ACC112 (cell line): ENCODE measurements around the gene FNDC1.

ENCODE experiments used
- H2AFZ ChIP-seq: fragments of 200-600 bp; sonication (generic); one replicate; pipeline ENCODE4 v1.6.0; 2017; ENCODE audit warnings: antibody characterized with exemption, low read length; ENCODE audit not compliant: unreplicated experiment
- H3K27ac ChIP-seq: fragments of 200-600 bp; sonication (generic); 2 replicates; pipeline ENCODE4 v1.5.1; 2014; ENCODE audit warnings: low read depth, mild to moderate bottlenecking, antibody characterized with exemption, low read length, moderate library complexity
- H3K27me3 ChIP-seq: fragments of 200-600 bp; sonication (generic); 2 replicates; pipeline ENCODE4 v1.6.1; 2014; ENCODE audit warnings: mild to moderate bottlenecking, antibody characterized with exemption, low read length, moderate library complexity, mixed read lengths; ENCODE audit not compliant: insufficient read depth
- H3K36me3 ChIP-seq: fragments of 200-600 bp; sonication (generic); 2 replicates; pipeline ENCODE4 v1.6.1; 2016; ENCODE audit warnings: mild to moderate bottlenecking, antibody characterized with exemption, low read length, moderate library complexity, mixed read lengths; ENCODE audit not compliant: insufficient read depth
- H3K4me1 ChIP-seq: fragments of 200-600 bp; sonication (generic); one replicate; pipeline ENCODE4 v1.6.1; 2016; ENCODE audit warnings: low read length, mixed read lengths; ENCODE audit not compliant: insufficient read depth, unreplicated experiment, control insufficient read depth
- H3K4me3 ChIP-seq: fragments of 200-600 bp; sonication (generic); 2 replicates; pipeline ENCODE4 v1.5.1; 2014; ENCODE audit warnings: mild to moderate bottlenecking, low read depth, low read length
- H3K79me2 ChIP-seq: fragments of 200-600 bp; sonication (generic); one replicate; pipeline ENCODE4 v1.6.0; 2016; ENCODE audit warnings: low read length; ENCODE audit not compliant: control insufficient read depth, unreplicated experiment, insufficient read depth

The FNDC1 gene

GRCh38 chr6:159176913-159177312 is 7.7 kb downstream of the FNDC1 start:
- no peak overlapping the region for H3K27ac ChIP-seq
- no peaks in the 10 kb centered on the region for H3K4me1 ChIP-seq
- no peaks in the 10 kb centered on the region for H3K36me3 ChIP-seq
- peaks cover 12% of the 10 kb centered on the region for H3K27me3 ChIP-seq
- no peaks in the 10 kb centered on the region for H3K79me2 ChIP-seq
- H2AFZ ChIP-seq = no peak overlapping the region
- no peak overlapping the region for H3K4me3 ChIP-seq

- H3K79me2 ChIP-seq = no peaks in the 10 kb centered on the region
- H3K4me1 ChIP-seq = no peaks in the 10 kb centered on the region
- no peak overlapping the region for H2AFZ ChIP-seq
- no peak overlapping the region for H3K27ac ChIP-seq
- no peaks in the 10 kb centered on the region for H3K36me3 ChIP-seq
- H3K4me3 ChIP-seq = no peak overlapping the region
- H3K27me3 ChIP-seq = no peaks in the 10 kb centered on the region; the same call in 1 of the 2 replicates
Measured at GRCh38 chr6:159178847-159179246, 9.6 kb downstream of the FNDC1 start.

- Histone ChIP-seq H3K36me3 (no peaks in the 10 kb centered on the region), H3K27me3 (no peaks in the 10 kb centered on the region; the same call in 1 of the 2 replicates), H3K4me1 (no peaks in the 10 kb centered on the region)
Measured at GRCh38 chr6:159180001-159180400, 10.8 kb downstream of the FNDC1 start.

GRCh38 chr6:159181914-159182313 is 12.7 kb downstream of the FNDC1 start:
- Histone ChIP-seq H3K27me3 (no peaks in the 10 kb centered on the region), H3K4me3 (no peak overlapping the region), H3K36me3 (no peaks in the 10 kb centered on the region), H3K4me1 (no peaks in the 10 kb centered on the region), H3K79me2 (no peaks in the 10 kb centered on the region), H2AFZ (no peak overlapping the region), H3K27ac (no peak overlapping the region)

More at GRCh38 chr6:159180001-159180400, 10.8 kb downstream of the FNDC1 start:
- no peak overlapping the region for H3K27ac ChIP-seq
- H2AFZ ChIP-seq = no peak overlapping the region
- H3K79me2 ChIP-seq = no peaks in the 10 kb centered on the region
- no peak overlapping the region for H3K4me3 ChIP-seq

GRCh38 chr6:159184559-159184958 is 15.4 kb downstream of the FNDC1 start:
- H3K79me2 ChIP-seq = no peaks in the 10 kb centered on the region
- no peak overlapping the region for H3K4me3 ChIP-seq
- no peaks in the 10 kb centered on the region for H3K4me1 ChIP-seq
- H3K27me3 ChIP-seq = no peaks in the 10 kb centered on the region
- H3K36me3 ChIP-seq = no peaks in the 10 kb centered on the region
- no peak overlapping the region for H3K27ac ChIP-seq
- no peak overlapping the region for H2AFZ ChIP-seq

- Histone ChIP-seq H3K36me3 (no peaks in the 10 kb centered on the region), H3K4me3 (no peak overlapping the region), H3K27ac (no peak overlapping the region), H2AFZ (no peak overlapping the region), H3K4me1 (no peaks in the 10 kb centered on the region), H3K79me2 (no peaks in the 10 kb centered on the region), H3K27me3 (no peaks in the 10 kb centered on the region)
Measured at GRCh38 chr6:159190460-159190859, 21.3 kb downstream of the FNDC1 start.

- no peaks in the 10 kb centered on the region for H3K79me2 ChIP-seq
- no peak overlapping the region for H3K4me3 ChIP-seq
- no peaks in the 10 kb centered on the region for H3K27me3 ChIP-seq
- H3K4me1 ChIP-seq = no peaks in the 10 kb centered on the region
- H3K27ac ChIP-seq = no peak overlapping the region
- H3K36me3 ChIP-seq = no peaks in the 10 kb centered on the region
- no peak overlapping the region for H2AFZ ChIP-seq
Measured at GRCh38 chr6:159193923-159194322, 24.7 kb downstream of the FNDC1 start.

- no peaks in the 10 kb centered on the region for H3K36me3 ChIP-seq
- H3K4me1 ChIP-seq = no peaks in the 10 kb centered on the region
- H3K27me3 ChIP-seq = no peaks in the 10 kb centered on the region
- H3K79me2 ChIP-seq = no peaks in the 10 kb centered on the region
- no peak overlapping the region for H3K27ac ChIP-seq
- no peak overlapping the region for H3K4me3 ChIP-seq
- H2AFZ ChIP-seq = no peak overlapping the region
Measured at GRCh38 chr6:159194421-159194820, 25.2 kb downstream of the FNDC1 start.

GRCh38 chr6:159196430-159196975 is 27.3 kb downstream of the FNDC1 start:
- H3K4me1 ChIP-seq = no peaks in the 10 kb centered on the region
- H3K27me3 ChIP-seq = no peaks in the 10 kb centered on the region
- H2AFZ ChIP-seq = no peak overlapping the region
- H3K36me3 ChIP-seq = no peaks in the 10 kb centered on the region
- no peaks in the 10 kb centered on the region for H3K79me2 ChIP-seq
- no peak overlapping the region for H3K4me3 ChIP-seq
- H3K27ac ChIP-seq = no peak overlapping the region

- Histone ChIP-seq H3K27ac (no peak overlapping the region), H2AFZ (no peak overlapping the region), H3K4me3 (no peak overlapping the region), H3K36me3 (no peaks in the 10 kb centered on the region), H3K79me2 (no peaks in the 10 kb centered on the region), H3K27me3 (no peaks in the 10 kb centered on the region), H3K4me1 (no peaks in the 10 kb centered on the region)
Measured at GRCh38 chr6:159197251-159197650, 28.1 kb downstream of the FNDC1 start.

GRCh38 chr6:159201336-159201735 is 32.1 kb downstream of the FNDC1 start:
- Histone ChIP-seq H2AFZ (no peak overlapping the region), H3K27me3 (no peaks in the 10 kb centered on the region)

More at GRCh38 chr6:159201336-159201735, 32.1 kb downstream of the FNDC1 start:
- Histone ChIP-seq H3K4me1 (peaks cover 19% of the 10 kb centered on the region), H3K79me2 (no peaks in the 10 kb centered on the region), H3K4me3 (no peak overlapping the region), H3K36me3 (no peaks in the 10 kb centered on the region), H3K27ac (no peak overlapping the region)
